ENCODE data around the gene ZNF827.

GRCh38 chr4:145921231-145921630 is 17.4 kb downstream of the ZNF827 start:
- TF ChIP-seq POLR2A (IDR thresholded peaks at IDR 0.05): no peak
- TF ChIP-seq CTCF (IDR thresholded peaks at IDR 0.05): no peak

Data from lower leg skin (tissue), 3 donors.